GM23248 (cell line): ENCODE results near the gene RNF115.

Experiments used
- EZH2 ChIP-seq: fragments of 200-600 bp; sonication (generic); IDR thresholded peaks from 2 replicates; pipeline ENCODE4 v1.6.1; 2018; ENCODE audit warnings: antibody characterized with exemption, mild to moderate bottlenecking; ENCODE audit not compliant: insufficient read depth, poor library complexity, severe bottlenecking
- EZH2phosphoT487 ChIP-seq: fragments of 200-600 bp; sonication (generic); IDR thresholded peaks from 2 replicates; pipeline ENCODE4 v1.6.1; 2018; ENCODE audit warnings: antibody characterized with exemption, moderate library complexity, mild to moderate bottlenecking, low read depth; ENCODE audit not compliant: insufficient read depth

- TF ChIP-seq EZH2phosphoT487 (no peak), EZH2 (no peak)
Observed at GRCh38 chr1:145758575-145758974, 65.3 kb downstream of the RNF115 start.
